ENCODE results near the gene TAS2R43. TPM values are rescaled to one million over a fixed set of nuclear protein-coding genes. Genes with fewer than 3 reads are reported as not detected.
"Not testable (repeated sequence)": the region's sequence is repeated elsewhere in the genome, so short reads cannot be mapped to it uniquely, and the experiment has no call there.

TAS2R43 gene, protein sequence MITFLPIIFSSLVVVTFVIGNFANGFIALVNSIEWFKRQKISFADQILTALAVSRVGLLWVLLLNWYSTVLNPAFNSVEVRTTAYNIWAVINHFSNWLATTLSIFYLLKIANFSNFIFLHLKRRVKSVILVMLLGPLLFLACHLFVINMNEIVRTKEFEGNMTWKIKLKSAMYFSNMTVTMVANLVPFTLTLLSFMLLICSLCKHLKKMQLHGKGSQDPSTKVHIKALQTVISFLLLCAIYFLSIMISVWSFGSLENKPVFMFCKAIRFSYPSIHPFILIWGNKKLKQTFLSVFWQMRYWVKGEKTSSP
- total RNA-seq, result 0.35 TPM

DNA sequence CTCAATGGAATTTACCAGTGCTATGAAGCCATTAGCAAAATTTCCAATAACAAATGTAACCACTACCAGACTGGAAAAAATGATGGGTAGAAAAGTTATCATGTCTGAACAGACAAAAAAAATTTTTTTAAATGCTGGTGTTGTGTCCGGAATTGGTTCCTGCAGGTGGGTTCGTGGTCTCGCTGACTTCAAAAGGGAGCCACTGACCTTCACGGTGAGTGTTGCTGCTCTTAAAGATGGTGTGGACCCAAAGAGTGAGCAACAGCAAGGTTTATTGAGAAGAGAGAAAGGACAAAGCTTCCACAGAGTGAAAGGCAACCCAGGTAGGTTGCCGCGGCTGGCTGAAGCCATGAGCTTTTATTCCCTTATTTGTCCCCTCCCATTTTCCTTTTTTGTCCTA, at the start of gene TAS2R43:
TSS of gene TAS2R43 (minus strand) at position 186 of the 400 bp plus-strand sequence. CDS start at position 102, 84 bp downstream.
- DNase-seq (ENCODE audit: low spot score), result no peak

DNA sequence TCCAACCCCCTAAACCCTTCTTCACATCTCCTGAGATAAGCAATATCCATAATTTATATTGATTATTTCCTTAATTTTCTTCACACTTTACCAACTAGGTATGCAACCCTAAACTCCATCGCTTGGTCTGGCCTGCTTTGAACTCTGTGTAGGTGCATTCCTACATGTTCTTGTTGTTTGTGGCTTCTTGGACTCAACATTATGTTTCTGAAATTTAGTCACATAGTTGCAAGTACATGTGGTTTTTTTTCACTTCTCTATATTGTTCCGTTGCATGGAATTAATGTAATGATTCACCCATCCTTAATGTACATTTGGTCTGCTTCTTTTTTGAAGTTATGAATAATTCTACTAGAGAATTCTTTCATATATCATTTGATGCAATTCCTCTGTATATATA, 44.0 kb upstream of the TAS2R43 start:
- DNase-seq (ENCODE audit: low spot score), result no peak

DNA sequence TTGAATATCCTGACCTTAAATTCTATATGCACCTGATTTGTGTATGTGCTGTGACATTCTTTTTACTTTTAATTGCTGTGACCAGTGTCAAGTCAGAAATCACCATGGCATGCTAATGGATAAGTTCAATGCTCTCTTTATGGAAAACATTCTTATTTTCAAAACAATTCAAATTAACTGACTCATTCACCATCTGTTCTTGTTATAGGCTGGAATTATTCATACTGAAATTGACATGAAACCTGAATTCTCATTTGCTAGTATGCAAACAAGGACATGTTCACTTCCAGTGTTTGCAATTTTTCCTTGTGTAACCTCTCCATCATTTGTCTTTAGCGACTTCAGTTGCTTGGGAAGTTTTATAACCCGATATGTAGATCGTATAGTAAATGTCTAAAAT, 42.2 kb upstream of the TAS2R43 start, which contains the start of gene TAS2R30:
TSS of gene TAS2R30 (minus strand) at position 340 of the 400 bp plus-strand sequence. CDS start 400 bp downstream, outside the sequence.
- DNase-seq (ENCODE audit: low spot score), result no peak

DNA sequence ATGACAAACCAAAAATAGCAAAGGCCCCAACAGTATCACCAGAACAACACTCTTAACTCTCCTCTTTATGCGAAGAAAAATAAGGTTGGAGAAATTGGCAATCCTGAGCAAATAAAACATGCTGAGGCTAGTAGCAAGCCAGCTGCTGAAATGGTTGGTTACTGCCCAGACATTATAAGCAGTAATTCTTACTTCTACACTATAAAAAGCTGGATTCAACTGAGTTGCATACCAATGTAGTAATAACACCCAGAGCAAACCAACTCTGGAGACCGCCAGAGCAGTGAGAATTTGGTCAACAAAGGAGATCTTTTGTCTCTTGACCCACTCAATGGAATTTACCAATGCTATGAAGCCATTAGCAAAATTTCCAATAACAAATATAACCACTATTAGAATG, 41.7 kb upstream of the TAS2R43 start:
- DNase-seq (ENCODE audit: low spot score), result no peak

DNA sequence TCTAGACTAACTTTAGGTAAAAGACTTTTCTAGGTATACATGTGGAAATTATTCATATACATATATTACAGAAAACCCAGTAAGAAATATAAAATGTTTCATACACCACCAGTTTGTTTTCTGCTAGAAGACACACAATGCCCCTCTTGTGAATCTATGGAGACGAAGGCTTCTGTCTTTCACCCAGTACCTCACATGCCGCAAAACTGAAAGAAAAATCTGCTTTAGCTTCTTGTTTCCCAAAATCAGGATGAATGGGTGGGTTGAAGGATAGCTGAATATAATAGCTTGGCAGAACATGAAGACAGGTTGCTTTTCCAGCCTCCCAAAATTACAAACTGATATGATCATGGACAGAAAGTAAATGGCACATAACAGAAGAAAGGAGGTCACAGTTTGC, 41.0 kb upstream of the TAS2R43 start:
- DNase-seq (ENCODE audit: low spot score), result no peak

DNA sequence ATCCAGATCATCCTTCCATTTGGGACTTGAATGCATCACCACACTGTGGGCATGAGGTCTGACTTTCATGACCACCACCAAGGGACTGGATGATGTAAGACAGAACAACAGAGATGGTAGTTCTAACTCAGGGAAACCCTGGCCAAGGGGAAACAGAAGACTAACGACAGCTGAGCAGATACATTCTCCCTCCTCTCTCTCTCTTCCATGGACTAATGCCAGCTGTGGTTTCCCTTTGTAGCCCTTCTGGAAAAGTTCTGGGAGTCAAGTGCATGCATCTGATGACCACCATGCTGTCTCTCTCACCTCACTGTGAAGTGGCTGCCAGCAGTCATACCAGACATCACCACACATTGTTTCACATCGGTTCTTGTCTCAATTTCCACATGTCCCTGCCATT, 38.9 kb upstream of the TAS2R43 start:
- DNase-seq (ENCODE audit: low spot score), result no peak

DNA sequence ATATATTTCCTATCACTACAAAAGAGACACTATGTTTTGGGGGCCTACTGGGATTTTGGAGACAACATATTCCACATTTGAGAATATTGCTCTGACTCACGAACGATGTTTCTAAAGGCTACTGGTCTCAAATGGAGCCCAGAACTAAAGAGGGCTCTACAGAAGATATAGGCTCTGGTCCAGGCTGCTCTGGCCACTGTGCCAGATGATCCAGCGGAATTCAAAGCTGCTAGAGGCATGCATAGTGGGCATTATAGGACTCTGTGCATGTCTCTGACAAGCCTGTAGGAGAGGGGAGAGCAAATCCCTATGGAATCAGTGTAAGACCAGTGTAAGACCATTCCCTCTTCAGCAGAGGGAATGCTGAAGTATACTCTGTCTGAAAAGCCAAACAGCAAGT, 38.3 kb upstream of the TAS2R43 start:
- DNase-seq (ENCODE audit: low spot score), result no peak

DNA sequence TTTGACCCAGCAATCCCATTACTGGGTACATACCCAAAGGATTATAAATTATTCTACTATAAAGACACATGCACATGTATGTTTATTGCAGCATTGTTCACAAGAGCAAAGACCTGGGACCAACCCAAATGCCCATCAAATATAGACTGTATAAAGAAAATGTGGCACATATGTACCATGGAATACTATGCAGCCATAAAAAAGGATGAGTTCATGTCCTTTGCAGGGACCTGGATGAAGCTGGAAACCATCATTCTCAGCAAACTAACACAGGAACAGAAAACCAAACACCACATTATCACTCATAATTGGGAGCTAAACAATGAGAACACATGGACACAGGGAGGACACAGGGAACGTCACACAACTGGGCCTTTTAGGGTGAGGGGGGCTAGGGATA, 22.0 kb upstream of the TAS2R43 start:
- DNase-seq (ENCODE audit: low spot score), result not testable (repeated sequence)

DNA sequence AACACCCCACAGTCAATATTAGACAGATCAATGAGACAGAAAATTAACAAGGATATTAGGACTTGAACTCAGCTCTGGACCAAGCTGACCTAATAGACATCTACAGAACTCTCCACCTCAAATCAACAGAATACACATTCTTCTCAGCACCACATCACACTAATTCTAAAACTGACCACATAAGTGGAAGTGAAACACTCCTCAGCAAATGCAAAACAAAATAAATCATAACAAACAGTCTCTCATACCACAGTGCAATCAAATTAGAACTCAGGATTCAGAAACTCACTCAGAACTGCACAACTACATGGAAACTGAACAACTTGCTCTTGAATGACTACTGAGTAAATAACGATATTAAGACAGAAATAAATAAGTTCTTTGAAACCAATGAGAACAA, 19.1 kb upstream of the TAS2R43 start:
- not testable (repeated sequence) for DNase-seq (ENCODE audit: low spot score)

DNA sequence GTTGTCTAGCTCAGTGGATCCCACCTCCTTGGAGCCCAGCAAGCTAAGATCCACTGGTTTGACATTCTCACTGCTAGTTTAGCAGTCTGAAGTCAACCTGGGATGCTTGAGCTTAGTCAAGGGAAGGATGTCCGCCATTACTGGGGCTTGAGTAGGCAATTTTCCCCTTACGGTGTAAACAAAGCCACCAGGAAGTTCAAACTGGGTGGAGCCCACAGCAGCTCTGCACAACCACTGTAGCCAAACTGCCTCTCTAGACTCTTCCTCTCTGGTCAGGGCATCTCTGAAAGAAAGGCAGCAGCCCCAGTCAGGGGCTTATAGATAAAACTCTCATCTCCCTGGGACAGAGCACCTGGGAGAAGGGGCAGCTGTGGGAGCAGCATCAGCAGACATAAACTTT, 16.7 kb upstream of the TAS2R43 start:
- DNase-seq (ENCODE audit: low spot score), result no peak

DNA sequence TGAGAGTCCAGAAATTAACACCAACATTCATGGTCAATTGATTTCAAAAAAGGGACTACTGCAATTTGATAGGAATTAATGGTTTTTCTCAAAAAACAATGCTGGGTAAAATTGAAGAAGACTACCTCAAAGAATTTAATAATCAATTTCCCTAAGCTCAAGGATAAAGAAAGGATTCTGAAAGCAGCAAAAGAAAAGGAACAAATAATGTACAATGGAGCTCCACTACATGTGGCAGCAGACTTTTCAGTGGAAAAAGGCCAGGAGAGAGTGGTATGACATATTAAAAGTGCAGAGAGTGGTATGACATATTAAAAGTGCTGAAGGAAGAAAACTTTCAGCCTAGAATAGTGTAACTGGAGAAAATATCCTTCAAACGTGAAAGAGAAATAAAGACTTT, 15.6 kb upstream of the TAS2R43 start:
- DNase-seq (ENCODE audit: low spot score), result no peak

DNA sequence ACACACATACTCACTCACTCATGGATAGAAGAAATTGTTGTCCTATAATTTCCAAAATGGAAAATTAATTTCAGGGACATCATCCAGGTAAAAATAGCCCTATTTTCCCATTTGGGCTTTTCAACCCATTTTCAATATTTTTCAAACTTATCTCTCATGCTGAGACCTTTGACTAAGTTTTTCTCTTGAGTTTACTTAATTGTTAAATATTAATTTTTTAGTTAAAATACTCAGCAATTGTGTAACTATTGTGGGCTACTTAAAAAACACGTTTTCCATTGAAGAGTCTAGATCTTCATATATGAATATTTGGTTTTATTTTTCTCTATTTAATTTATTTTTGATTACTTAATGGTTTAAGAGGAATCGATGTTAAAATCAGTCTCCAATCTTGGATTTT, 14.2 kb upstream of the TAS2R43 start:
- no peak for DNase-seq (ENCODE audit: low spot score)

DNA sequence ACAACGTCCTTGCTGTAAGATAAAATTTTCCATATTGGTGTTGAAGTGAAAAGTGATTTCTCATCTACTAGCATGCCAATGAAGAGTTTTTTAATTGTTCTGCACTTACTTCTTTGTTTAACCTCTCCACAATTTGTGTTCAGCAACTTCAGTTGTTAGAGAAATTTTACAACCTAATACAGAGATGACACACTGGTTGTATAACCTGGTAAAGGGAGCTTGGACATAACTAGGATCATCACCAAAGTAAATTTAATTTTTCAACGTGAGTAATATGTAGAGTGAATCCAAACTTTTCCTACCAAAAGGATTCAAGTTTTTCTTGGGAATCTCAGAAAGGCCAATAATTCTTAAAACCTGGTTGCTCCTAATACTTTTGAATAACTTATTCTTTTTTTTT, 13.4 kb upstream of the TAS2R43 start:
- DNase-seq (ENCODE audit: low spot score), result no peak

DNA sequence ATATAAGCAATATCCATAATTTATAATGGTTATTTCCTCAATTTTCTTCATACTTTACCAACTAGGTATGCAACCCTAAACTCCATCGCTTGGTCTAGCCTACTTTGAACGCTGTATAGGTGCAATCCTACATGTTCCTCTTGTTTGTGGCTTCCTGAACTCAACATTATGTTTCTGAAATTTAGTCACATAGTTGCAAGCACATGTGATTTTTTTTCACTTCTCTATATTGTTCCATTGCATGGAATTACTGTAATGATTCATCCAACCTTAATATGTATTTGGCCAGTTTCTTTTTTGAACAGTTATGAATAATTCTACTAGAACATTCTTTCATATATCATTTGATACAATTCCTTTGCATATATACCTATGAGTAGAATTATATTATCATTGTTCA, 2.8 kb upstream of the TAS2R43 start:
- DNase-seq (ENCODE audit: low spot score), result not testable (repeated sequence)

DNA sequence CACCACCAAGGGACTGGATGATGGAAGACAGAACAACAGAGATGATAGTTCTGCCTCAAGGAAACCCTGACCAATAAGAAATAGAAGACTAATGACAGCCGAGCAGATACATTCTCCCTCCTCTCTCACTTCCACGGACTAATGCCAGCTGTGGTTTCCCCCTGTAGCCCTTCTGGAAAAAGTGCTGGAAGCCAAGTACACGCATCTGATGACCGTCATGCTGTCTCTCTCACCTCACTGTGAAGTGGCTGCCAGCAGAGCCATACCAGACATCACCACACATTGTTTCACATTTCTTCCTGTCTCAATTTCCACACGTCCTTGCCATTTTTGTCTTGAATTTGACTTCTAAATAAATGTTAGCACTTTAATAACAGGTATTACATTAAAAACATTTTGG, 2.9 kb downstream of the TAS2R43 start:
- no peak for DNase-seq (ENCODE audit: low spot score)

DNA sequence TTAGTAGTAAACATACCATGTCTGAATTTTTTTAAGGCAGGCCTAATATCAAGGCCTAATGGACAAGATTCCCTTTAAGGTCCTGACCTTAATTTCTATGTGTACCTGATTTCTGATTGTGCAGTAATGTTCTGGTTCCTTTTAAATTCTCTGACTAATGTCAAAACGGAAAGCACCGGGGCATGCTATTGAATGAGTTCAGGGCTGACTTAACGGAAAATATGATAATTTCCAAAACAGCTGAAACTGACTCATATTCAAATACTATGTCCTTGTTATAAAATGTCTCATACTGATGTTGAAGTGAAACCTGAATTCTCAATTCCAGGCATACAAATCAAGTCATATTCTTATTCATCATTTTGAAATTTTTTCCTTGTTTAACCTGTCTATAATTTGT, 6.7 kb downstream of the TAS2R43 start:
- no peak for DNase-seq (ENCODE audit: low spot score)

DNA sequence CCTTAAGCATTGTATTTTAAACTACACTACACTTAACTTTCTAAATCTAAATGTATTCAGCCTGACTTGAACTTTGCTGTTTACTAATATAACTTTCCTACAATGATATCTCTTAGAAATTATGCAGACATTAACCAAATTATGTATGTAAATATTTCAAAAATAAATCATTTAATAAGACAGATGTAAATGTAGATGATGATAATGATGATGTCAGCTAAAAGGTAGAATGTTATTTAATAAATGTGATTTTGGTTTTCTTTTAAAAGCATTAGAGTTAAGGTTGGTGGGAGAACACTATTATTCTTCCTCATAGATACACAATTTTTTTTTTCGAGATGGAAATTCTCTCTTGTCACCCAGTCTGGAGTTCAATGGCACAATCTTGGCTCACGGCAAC, 10.1 kb downstream of the TAS2R43 start:
- DNase-seq (ENCODE audit: low spot score), result no peak

DNA sequence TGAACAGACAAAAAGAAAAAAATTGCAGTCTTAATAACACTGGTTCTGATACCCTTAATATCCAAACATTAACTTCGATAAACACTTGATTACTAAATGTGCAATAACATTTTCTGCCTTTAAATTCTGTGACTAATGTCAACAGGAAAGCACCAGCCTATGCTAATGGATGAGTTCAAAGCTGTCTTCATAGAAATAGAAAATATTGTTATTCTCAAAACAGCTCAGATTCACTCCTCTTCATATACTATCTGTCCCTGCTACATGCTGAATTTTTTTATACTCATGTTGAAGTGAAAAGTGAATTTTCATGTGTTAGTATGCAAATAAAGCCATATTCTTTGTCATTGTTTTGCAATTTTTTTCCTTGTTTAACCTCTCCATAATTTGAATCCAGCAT, 13.9 kb downstream of the TAS2R43 start:
- no peak for DNase-seq (ENCODE audit: low spot score)

DNA sequence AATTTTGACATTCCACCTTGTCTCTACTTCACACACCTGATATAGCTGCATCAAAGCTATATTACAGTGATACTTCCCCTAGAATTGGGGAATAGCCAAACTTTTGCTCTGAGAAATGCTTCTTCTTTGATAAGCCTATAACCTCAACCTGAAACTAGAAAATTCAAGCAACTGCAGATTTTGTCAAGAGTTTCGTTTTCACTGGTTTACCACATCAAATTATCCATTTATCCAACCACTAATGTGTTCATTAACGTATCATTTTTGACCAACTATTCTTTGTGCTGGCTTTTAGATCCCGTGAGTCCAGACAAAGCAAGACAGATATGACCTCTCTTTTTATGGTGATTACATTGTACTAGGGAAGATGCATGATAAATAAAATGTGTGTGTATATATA, 16.5 kb downstream of the TAS2R43 start:
- DNase-seq (ENCODE audit: low spot score), result no peak

DNA sequence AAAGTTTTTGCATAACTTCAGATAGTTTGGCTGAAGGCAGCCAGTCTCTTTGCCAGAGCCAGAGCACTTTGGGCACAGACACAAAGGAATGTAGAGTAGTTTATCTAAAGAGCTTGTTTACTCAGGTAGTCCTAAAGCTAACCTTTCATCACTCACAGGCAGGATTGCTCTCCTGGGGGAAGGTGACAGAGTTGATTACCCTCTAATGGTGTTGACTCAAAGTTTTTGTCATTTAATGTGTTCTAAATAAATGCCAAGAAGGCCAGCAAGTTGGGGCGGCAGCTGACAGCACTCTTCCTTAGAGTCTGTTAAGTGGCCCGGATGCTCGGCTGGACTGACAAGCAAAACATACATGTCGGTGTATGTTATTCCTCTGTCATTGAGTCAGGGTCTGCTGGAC, 20.7 kb downstream of the TAS2R43 start:
- no peak for DNase-seq (ENCODE audit: low spot score)

DNA sequence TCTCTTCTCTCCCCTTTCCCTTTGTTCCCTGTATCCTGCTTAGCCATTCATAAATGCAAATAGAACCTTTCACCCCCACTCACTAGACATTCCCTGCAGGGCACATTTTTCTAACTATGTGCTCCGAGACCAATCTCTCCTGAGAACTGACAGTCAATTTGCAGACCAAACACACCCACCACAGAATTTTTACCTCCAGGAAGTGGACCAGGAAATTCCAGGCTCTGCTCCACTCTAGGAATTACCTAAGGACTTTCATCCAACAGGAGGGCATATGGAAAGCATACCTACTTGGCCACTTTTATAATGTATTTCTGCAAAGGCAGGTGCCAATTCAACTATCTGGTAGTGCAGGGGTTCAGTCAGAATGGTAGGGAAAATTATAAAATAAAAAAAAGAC, 21.1 kb downstream of the TAS2R43 start:
- no peak for DNase-seq (ENCODE audit: low spot score)

DNA sequence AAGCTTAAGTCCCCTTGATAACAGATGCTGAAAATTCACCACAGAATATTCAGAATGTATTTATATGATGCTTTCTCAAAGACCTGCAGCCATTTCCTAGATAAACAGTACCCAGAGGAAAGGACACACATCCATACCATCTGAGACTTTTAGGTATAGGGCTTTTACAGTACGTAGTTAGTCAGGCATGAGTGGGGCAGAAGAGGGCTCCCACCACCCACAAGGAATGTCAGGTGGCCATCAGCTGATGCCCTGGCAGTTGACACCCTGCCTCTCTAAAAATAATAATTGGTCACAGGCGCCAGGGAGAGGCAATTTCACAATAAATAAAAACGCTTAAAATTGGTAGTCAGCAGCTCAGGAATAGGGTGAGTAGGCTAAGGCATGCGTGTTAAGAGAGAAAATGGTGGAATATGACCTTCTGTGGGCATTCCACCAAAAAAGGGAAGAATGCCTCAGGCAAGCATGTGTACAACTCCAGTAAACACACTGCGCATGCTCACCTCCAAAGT, 22.2 kb downstream of the TAS2R43 start:
- DNase-seq (ENCODE audit: low spot score), result no peak

DNA sequence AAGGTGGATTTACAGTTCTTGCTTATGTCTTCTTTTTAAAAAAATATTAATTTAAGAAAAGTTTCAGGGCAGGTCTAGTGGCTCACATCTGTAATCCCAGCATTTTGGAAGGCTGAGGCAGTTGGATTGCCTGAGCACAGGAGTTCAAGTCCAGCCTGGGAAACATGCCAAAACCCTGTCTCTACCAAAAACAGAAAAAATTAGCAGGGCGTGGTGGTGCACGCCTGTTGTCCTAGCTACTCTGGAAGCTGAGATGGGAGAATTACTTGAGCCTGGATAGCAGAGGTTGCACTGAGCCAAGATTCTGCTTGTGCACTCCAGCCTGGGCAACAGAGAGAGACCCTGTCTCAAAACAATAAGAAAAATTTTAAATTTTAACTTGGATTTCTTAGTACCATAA, 24.6 kb downstream of the TAS2R43 start:
- DNase-seq (ENCODE audit: low spot score), result no peak

DNA sequence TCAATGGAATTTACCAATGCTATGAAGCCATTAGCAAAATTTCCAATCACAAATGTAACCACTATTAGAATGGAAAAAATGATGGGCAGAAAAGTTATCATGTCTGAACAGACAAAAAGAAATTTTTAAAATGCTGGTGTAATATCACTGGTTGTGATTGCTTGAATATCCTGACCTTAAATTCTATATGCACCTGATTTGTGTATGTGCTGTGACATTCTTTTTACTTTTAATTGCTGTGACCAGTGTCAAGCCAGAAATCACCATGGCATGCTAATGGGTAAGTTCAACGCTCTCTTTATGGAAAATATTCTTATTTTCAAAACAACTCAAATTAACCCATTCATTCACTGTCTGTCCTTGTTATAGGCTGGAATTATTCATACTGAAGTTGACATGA, 29.9 kb downstream of the TAS2R43 start, which contains the start of gene TAS2R46:
TSS of gene TAS2R46 (minus strand) at position 101 of the 400 bp plus-strand sequence. CDS start at position 101, 0 bp downstream.
- not testable (repeated sequence) for DNase-seq (ENCODE audit: low spot score)
